GM18507 (cell line): ENCODE measurements around the gene MUC13.
A peak's percentile ranks its signal among the peaks of the same experiment; 100 is the strongest.

Experiments used
- DNase-seq: peaks from one replicate; pipeline ENCODE4 v3.0.0; 2011; ENCODE audit warnings: low read depth; ENCODE audit not compliant: insufficient read length; ENCODE audit errors: extremely low spot score
- FAIRE-seq: peaks from 2 replicates; lab custom pipeline; 2011; peaks lifted over from hg19 to GRCh38; lab: Jason Lieb, UNC

MUC13 gene

DNA sequence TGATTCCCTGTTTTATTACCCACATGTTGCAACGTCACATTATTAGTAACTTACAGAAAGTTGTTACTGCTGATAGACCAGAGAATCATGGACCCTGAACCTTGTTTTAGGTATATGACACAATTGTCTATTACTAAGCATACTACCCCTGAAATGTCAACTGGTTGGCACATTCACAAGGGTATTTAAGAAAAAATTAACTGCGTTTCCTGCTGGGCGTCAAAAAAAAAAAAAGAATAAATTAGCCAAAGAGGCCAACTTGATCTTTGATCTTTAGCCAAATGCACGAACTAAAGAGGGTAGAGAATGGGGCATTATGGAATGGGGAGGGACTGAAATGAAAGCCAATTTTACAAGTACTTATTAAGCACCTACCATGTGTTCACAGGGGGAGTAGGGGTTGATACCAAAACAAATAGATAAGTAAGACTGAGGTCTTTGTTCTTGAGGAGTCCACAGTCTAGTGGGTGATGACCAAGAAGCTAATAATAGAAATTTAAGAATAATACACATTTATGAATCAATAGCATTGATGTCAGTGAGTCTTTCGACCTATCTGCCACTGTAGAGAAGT, 17.8 kb upstream of the MUC13 start:
- no peak for DNase-seq
- no peak for FAIRE-seq

GRCh38 chr3:124951511-124952281, 17.1 kb upstream of the MUC13 start:
- no peak for DNase-seq
- FAIRE-seq, result no peak

GRCh38 chr3:124950026-124950425, 15.5 kb upstream of the MUC13 start:
- FAIRE-seq, result no peak
- no peak for DNase-seq

DNA sequence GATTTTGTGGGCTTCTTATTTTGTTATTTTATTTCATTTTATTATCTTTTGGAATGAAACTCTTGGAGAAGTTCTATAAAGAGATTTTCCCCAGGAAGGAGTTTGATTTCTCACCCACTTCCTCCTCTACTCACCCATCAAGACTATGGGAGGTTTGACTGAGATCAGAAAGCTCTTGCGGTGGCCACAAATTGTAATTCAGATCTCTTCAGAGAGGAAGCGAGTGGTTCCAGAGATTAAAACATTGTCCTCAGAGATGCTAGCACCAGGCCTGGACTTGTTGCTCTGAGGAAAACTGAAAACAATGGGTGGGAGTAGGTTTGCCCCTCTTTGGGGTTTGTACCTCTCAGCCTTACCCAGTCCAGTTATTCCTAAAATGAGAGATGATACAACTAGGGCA, 8.1 kb upstream of the MUC13 start:
- DNase-seq (no peak), FAIRE-seq (no peak)

GRCh38 chr3:124941771-124942170, 7.2 kb upstream of the MUC13 start:
- no peak for DNase-seq
- no peak for FAIRE-seq

DNA sequence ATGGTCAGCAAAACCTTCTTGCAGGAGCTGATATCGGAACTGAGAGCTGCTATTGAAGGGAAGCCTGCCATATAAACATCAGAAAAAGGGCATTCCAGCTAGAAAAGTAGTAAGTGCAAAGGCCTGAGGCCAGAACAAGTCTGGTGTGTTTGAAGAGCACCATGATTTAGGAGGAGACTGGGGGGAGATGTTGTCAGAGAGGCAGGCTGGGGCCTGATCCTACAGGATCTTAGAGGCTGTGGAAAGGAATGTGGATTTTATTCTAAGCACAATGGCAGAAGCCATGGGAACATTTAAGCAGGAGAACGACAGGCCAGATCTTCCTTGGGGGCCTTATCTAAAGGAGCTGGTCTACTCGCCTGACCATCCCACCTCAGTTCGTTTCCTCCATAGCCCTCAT, 5.1 kb upstream of the MUC13 start:
- FAIRE-seq (no peak), DNase-seq (no peak)

DNA sequence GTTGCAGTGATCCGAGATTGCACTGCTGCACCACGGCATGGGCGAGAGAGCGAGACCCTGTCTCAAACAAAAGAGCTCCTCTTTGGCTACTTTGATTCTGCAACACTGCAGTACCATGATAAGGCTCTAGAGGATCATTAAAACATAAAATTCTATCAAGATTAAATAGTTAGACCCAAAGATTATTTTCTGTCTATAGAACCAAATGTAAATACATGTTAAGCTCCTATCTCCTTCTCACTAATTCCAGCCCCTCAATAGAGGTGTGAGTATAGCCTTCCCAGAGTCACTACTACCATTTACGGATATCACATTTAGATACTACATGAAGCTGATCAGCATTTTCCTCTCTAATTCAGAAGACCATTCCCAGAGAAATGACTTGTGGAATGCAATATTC, 4.3 kb upstream of the MUC13 start:
- DNase-seq, result no peak
- FAIRE-seq, result no peak

DNA sequence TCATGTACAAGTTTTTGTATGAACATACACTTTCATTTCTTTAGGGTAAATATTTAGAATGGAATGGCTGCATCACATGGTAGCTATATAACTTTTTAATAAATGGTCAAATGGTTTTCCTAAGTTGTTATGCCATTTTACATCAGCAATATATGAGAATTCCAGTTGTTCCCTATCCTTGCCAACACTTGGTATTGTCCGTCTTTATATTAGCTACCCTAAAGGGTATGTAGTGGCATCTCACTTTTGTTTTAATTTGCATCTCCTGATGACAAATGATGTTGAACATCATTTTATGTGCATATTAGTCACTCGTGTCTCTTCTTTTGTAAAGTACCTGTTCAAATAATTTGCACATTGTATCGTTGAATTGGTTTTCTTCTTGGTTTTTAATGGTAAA, 2.5 kb upstream of the MUC13 start:
- DNase-seq (no peak), FAIRE-seq (no peak)

GRCh38 chr3:124935794-124936542, 1.4 kb upstream of the MUC13 start:
- no peak for DNase-seq
- FAIRE-seq, result no peak

DNA sequence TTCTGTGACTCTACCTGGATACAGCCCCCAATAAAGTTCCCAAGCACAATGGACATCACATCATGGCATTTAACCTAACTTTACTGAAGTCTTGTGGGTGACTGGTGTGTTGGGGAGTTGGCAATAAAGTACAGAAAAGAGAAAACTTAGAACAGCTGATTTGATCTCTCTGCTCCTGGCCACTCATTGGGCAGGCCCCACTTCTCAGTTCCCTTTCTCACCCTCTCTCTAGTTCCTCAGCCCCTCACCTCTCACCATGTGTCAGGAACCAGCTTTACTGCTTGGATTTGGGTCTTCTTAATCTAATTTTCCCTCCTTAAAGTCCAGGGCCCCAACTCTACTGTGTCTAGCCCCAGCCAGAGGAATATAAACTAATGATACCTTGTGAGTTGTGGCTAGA, 713 bp upstream of the MUC13 start:
- FAIRE-seq (peak; percentile 69), DNase-seq (no peak)

GRCh38 chr3:124928333-124929202, 6.0 kb downstream of the MUC13 start:
- no peak for DNase-seq

GRCh38 chr3:124927574-124928045, 6.9 kb downstream of the MUC13 start:
- no peak for DNase-seq

More at GRCh38 chr3:124928333-124929202, 6.0 kb downstream of the MUC13 start:
- peak; percentile 78 for FAIRE-seq

GRCh38 chr3:124926426-124927101, 8.0 kb downstream of the MUC13 start:
- no peak for DNase-seq
- FAIRE-seq, result peak; percentile 66

More at GRCh38 chr3:124927574-124928045, 6.9 kb downstream of the MUC13 start:
- peak; percentile 81 for FAIRE-seq

- FAIRE-seq (no peak), DNase-seq (no peak)
Measured at GRCh38 chr3:124924741-124925140, 9.8 kb downstream of the MUC13 start.

GRCh38 chr3:124923833-124924232, 10.7 kb downstream of the MUC13 start:
- DNase-seq, result no peak
- FAIRE-seq, result no peak

DNA sequence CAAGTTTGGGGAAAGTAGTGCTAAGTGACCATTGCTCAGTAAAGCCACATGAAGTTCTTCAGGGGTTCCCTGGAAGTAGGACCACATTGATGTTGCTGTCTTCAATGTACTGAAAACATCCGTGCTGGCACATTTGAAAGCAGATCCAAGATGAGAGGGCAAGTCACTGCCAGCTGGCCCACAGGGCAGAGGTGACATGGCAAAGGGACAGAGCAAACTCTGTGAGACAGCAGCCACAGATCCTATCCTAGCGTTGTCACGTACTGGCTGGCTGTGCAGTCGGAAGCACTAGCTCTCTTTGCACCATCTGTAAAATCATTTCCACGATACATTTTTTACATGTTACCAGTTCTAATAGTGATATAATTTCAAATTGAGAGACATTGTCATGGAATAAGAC, 13.8 kb downstream of the MUC13 start:
- DNase-seq, result no peak
- FAIRE-seq, result no peak

DNA sequence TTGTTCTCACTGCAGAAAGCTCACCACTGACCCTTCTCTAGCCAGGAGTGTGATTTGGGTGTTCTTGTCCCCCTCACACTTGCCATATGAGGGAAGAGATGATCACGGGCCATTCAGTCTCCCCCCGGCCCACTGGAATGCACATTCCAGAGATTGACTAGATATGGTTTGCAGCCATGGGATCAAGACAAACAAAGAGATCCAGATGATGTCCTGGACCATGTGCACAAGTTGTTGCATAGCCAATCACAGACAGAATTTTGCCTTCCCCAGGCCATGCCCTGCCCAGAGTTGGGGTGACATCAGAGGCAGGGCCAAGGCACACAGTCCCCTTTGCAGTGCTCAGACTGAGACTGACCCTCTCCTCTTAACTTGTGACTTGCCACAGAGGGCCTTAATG, 14.8 kb downstream of the MUC13 start:
- FAIRE-seq, result no peak
- no peak for DNase-seq

GRCh38 chr3:124918524-124918923, 16.0 kb downstream of the MUC13 start:
- FAIRE-seq, result no peak
- no peak for DNase-seq

DNA sequence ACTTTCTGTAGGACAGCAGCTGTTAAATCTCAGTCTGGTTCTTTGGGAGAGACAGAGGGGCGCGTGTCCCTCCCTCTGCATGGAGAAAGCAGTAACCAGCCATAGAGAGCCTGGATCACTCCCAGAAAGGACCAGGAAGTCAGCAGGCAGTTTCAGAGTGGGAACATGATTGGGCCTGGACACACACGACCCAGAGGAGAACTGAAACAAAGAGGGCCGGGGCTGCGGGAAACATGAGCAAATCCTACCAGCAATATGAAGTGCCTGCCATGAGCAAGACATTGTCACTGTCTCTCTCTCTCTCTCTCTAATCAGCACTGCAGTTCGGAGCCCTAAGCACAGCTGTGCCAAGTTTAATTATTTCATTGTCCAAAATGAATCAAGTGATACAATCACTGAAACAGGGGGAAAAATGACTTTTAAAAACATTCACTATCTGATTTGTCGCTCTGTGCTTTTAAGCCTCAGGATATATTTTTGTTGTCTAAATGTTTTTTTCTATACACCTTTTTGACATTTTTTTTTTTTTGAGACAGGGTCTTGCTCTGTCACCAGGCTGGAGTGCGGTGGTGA, 17.6 kb downstream of the MUC13 start:
- no peak for FAIRE-seq
- DNase-seq, result no peak
